Fibroblast of skin of abdomen (primary cell): Measurements from ENCODE around the gene ATG4C.

ENCODE experiments used
- DNase-seq: peaks from one replicate; pipeline ENCODE4 v3.0.0-alpha.2; 2013

Gene ATG4C

GRCh38 chr1:62905872-62906271 lies 121.9 kb downstream of the ATG4C start:
- DNase-seq, result no peak

GRCh38 chr1:62906428-62906886 lies 122.5 kb downstream of the ATG4C start:
- DNase-seq, result peak; percentile 2

GRCh38 chr1:62908168-62908695 lies 124.3 kb downstream of the ATG4C start:
- DNase-seq, result no peak

- peak; percentile 6 for DNase-seq
Measured at GRCh38 chr1:62912028-62912638, 128.2 kb downstream of the ATG4C start.
